ENCODE results near the gene GAGE12F.
"Not testable (repeated sequence)": the region's sequence is repeated elsewhere in the genome, so short reads cannot be mapped to it uniquely, and the experiment has no call there.

GAGE12F gene, protein sequence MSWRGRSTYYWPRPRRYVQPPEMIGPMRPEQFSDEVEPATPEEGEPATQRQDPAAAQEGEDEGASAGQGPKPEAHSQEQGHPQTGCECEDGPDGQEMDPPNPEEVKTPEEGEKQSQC

DNA sequence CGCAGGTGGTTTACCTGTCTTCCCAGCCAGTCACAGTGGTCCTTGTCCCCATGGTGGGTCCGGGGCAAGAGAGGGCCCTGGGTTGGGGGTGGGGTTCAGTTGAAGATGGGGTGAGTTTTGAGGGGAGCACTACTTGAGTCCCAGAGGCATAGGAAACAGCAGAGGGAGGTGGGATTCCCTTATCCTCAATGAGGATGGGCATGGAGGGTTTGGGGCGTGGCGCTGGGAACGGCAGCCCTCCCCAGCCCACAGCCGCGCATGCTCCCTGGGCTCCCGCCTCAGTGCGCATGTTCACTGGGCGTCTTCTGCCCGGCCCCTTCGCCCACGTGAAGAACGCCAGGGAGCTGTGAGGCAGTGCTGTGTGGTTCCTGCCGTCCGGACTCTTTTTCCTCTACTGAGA, at the start of gene GAGE12F:
GAGE12F (plus strand) TSS at position 301 of the 400 bp plus-strand sequence. CDS start 1,155 bp downstream, outside the sequence.
- not testable (repeated sequence) for DNase-seq (ENCODE audit: insufficient read length, low spot score); FAIRE-seq

DNA sequence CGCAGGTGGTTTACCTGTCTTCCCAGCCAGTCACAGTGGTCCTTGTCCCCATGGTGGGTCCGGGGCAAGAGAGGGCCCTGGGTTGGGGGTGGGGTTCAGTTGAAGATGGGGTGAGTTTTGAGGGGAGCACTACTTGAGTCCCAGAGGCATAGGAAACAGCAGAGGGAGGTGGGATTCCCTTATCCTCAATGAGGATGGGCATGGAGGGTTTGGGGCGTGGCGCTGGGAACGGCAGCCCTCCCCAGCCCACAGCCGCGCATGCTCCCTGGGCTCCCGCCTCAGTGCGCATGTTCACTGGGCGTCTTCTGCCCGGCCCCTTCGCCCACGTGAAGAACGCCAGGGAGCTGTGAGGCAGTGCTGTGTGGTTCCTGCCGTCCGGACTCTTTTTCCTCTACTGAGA, 28.8 kb upstream of the GAGE12F start, which contains the start of gene GAGE12C:
GAGE12C (plus strand) TSS at position 301 of the 400 bp plus-strand sequence. CDS start 1,155 bp downstream, outside the sequence.
- DNase-seq (ENCODE audit: insufficient read length, low spot score); FAIRE-seq: not testable (repeated sequence)

DNA sequence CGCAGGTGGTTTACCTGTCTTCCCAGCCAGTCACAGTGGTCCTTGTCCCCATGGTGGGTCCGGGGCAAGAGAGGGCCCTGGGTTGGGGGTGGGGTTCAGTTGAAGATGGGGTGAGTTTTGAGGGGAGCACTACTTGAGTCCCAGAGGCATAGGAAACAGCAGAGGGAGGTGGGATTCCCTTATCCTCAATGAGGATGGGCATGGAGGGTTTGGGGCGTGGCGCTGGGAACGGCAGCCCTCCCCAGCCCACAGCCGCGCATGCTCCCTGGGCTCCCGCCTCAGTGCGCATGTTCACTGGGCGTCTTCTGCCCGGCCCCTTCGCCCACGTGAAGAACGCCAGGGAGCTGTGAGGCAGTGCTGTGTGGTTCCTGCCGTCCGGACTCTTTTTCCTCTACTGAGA, 19.2 kb upstream of the GAGE12F start, which contains the start of gene GAGE12D:
GAGE12D (plus strand) TSS at position 301 of the 400 bp plus-strand sequence. CDS start 1,155 bp downstream, outside the sequence.
- not testable (repeated sequence) for FAIRE-seq; DNase-seq (ENCODE audit: insufficient read length, low spot score)

GRCh38 chrX:49550989-49551388, 9.7 kb upstream of the GAGE12F start, which contains the start of gene GAGE12E:
Gene GAGE12E (plus strand): TSS chrX:49551289. CDS start chrX:49552444, 1,155 bp downstream.
- DNase-seq (ENCODE audit: insufficient read length, low spot score); FAIRE-seq: not testable (repeated sequence)

DNA sequence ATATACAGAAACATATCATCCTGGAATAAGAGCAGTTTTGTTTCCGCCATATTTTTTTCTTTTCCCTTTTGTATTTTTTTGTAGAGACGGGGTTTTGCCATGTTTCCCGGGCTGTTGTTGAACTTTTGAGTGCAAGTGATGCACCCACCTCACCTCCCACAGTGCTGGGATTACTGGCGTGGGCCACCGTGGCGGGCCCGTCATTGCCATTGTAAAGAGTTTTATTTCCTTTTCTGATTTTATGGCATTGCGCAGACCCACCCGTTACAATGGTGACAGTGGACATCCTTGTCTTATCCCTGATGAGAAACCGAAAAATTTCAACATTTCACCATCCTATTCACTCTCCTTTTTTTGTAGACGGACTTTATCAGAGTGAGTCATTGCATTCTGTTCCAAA, 8.1 kb downstream of the GAGE12F start:
- FAIRE-seq; DNase-seq (ENCODE audit: insufficient read length, low spot score): not testable (repeated sequence)

DNA sequence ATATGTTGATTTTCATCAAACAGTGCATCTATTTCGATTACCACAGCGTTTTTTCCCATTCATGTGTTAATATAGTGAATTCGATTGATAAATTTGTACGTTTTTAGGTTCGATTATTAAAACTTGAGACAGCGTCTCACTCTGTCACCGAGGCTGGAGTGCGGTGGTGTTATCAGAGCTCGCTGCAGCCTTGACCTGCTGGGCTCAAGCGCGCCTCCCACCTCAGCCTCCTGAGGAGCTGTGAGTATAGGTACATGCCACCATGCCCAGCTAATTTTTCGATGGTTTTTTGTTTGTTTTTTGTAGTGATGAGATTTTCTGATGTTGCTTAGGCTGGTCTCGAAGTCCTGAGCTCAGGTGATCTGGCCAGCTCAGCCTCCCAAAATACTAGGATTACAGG, 8.5 kb downstream of the GAGE12F start:
- not testable (repeated sequence) for DNase-seq (ENCODE audit: insufficient read length, low spot score); FAIRE-seq

DNA sequence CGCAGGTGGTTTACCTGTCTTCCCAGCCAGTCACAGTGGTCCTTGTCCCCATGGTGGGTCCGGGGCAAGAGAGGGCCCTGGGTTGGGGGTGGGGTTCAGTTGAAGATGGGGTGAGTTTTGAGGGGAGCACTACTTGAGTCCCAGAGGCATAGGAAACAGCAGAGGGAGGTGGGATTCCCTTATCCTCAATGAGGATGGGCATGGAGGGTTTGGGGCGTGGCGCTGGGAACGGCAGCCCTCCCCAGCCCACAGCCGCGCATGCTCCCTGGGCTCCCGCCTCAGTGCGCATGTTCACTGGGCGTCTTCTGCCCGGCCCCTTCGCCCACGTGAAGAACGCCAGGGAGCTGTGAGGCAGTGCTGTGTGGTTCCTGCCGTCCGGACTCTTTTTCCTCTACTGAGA, 9.5 kb downstream of the GAGE12F start, which contains the start of gene GAGE12G:
GAGE12G (plus strand) TSS at position 301 of the 400 bp plus-strand sequence. CDS start 1,155 bp downstream, outside the sequence.
- FAIRE-seq = not testable (repeated sequence)

GRCh38 chrX:49579649-49580048, 19.0 kb downstream of the GAGE12F start, which contains the start of gene GAGE12H:
Gene GAGE12H (plus strand): TSS chrX:49579949. CDS start chrX:49581104, 1,155 bp downstream.
- not testable (repeated sequence) for FAIRE-seq

More for the DNA sequence above, 9.5 kb downstream of the GAGE12F start, which contains the start of gene GAGE12G:
- not testable (repeated sequence) for DNase-seq (ENCODE audit: insufficient read length, low spot score)

DNA sequence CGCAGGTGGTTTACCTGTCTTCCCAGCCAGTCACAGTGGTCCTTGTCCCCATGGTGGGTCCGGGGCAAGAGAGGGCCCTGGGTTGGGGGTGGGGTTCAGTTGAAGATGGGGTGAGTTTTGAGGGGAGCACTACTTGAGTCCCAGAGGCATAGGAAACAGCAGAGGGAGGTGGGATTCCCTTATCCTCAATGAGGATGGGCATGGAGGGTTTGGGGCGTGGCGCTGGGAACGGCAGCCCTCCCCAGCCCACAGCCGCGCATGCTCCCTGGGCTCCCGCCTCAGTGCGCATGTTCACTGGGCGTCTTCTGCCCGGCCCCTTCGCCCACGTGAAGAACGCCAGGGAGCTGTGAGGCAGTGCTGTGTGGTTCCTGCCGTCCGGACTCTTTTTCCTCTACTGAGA, 28.6 kb downstream of the GAGE12F start, which contains the start of gene GAGE2A:
GAGE2A (plus strand) TSS at position 301 of the 400 bp plus-strand sequence. CDS start 1,155 bp downstream, outside the sequence.
- DNase-seq (ENCODE audit: insufficient read length, low spot score); FAIRE-seq: not testable (repeated sequence)

More at GRCh38 chrX:49579649-49580048, 19.0 kb downstream of the GAGE12F start, which contains the start of gene GAGE12H:
- DNase-seq (ENCODE audit: insufficient read length, low spot score) = not testable (repeated sequence)

DNA sequence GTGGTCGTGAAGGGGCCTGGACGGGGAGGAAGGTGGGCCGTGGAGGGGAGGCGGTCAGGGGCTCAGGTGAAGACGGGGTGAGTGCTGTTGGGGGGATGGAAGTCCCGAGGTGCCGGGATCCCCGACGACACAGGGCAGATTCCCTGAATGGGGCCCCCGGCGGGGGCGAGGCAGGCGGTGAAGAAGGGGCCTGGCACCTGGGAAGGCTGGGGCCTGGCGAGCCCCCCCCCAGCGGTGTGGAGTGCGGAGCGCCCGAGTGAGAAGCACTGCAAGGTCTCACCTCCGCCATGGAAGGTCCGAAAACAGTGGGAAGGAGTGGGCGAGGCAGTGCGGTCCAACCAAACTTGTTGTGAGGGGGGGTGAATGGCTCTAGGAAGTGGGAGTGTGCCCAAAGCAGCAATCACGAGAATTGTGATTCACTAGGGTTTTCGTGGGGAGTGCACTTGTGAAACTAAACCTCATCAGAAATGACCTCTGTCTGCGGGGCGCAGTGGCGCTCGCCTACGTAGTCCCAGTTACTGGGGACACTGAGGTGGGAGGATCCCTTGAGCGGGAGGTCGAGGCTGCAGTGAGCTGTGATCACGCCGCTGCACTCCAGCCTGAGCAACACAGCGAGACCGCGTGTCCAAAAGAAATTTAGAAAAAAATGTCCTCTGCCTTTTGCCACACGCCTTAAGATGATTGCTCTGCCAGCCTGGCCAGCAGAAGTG, 29.3 kb downstream of the GAGE12F start:
- DNase-seq (ENCODE audit: insufficient read length, low spot score); FAIRE-seq: not testable (repeated sequence)

GRCh38 chrX:49590488-49590887, 29.8 kb downstream of the GAGE12F start:
- FAIRE-seq; DNase-seq (ENCODE audit: insufficient read length, low spot score): not testable (repeated sequence)

DNA sequence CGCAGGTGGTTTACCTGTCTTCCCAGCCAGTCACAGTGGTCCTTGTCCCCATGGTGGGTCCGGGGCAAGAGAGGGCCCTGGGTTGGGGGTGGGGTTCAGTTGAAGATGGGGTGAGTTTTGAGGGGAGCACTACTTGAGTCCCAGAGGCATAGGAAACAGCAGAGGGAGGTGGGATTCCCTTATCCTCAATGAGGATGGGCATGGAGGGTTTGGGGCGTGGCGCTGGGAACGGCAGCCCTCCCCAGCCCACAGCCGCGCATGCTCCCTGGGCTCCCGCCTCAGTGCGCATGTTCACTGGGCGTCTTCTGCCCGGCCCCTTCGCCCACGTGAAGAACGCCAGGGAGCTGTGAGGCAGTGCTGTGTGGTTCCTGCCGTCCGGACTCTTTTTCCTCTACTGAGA, 38.1 kb downstream of the GAGE12F start, which contains the start of gene GAGE1:
GAGE1 (plus strand) TSS at position 301 of the 400 bp plus-strand sequence. CDS start 1,155 bp downstream, outside the sequence.
- FAIRE-seq; DNase-seq (ENCODE audit: insufficient read length, low spot score): not testable (repeated sequence)

GRCh38 chrX:49610718-49611310, 50.2 kb downstream of the GAGE12F start:
- no peak for TF ChIP-seq POLR2A (IDR thresholded peaks at IDR 0.05; ENCODE audit: low read depth, low read length)
- FAIRE-seq = no peak
- no peak for DNase-seq (ENCODE audit: insufficient read length, low spot score)

Data from H54 (cell line).